ENCODE results near the gene LAMB4.

DNA sequence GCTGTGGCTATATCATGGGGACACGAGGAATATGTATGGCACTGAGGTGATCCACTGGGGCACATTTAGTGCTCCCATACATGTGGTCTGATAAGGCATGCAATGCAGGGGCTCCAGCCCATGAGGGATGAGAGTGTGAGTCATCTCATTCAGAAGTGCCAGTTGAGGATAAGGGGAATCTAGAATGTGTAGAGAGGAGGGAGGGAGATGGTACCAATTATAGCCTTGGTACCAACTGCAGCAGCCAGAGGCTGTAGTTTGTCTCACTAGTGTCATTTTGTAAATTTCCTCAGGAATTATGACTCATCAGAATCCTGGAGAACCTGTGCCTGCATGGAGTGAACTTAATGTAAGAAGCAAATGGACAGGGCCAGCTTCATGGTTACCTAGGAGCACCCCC lies 46.2 kb downstream of the LAMB4 start:
- TF ChIP-seq, protein P1, sequence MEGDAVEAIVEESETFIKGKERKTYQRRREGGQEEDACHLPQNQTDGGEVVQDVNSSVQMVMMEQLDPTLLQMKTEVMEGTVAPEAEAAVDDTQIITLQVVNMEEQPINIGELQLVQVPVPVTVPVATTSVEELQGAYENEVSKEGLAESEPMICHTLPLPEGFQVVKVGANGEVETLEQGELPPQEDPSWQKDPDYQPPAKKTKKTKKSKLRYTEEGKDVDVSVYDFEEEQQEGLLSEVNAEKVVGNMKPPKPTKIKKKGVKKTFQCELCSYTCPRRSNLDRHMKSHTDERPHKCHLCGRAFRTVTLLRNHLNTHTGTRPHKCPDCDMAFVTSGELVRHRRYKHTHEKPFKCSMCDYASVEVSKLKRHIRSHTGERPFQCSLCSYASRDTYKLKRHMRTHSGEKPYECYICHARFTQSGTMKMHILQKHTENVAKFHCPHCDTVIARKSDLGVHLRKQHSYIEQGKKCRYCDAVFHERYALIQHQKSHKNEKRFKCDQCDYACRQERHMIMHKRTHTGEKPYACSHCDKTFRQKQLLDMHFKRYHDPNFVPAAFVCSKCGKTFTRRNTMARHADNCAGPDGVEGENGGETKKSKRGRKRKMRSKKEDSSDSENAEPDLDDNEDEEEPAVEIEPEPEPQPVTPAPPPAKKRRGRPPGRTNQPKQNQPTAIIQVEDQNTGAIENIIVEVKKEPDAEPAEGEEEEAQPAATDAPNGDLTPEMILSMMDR (IDR thresholded peaks at IDR 0.05 in 4 of 5, conservative IDR thresholded peaks at IDR 0.05 in 1 of 5): no peak
- no peak for TF ChIP-seq POLR2A (IDR thresholded peaks at IDR 0.05)
